ENCODE data around the gene GNAQ. TPM values are rescaled to one million over a fixed set of nuclear protein-coding genes. Genes with fewer than 3 reads are reported as not detected.

Gene GNAQ
- total and polyA plus RNA-seq, 2 experiments from 2014 or later: 21.1 to 43.1 TPM

- Mint-ChIP-seq H3K27ac (no peak overlapping the region), H3K27me3 (ENCODE audit: insufficient read depth, low read depth, poor library complexity) (peaks cover 2% of the 10 kb centered on the region), H3K4me3 (no peak overlapping the region), H3K9me3 (peaks cover 12% of the 10 kb centered on the region; the same call in 2 of the 3 replicates), H3K4me1 (no peaks in the 10 kb centered on the region), H3K36me3 (ENCODE audit: low read depth) (peaks cover 11% of the 10 kb centered on the region; the same call in 2 of the 3 replicates)
- ATAC-seq: no peak
- Histone ChIP-seq H4K20me1 (replicated peaks; ENCODE audit: insufficient read depth) (no peaks in the 10 kb centered on the region), H3K4me3 (no peak overlapping the region), H2AFZ (no peak overlapping the region), H3K4me1 (ENCODE audit: insufficient read depth) (no peaks in the 10 kb centered on the region), H3K79me2 (replicated peaks; ENCODE audit: insufficient read depth) (no peaks in the 10 kb centered on the region), H3K36me3 (ENCODE audit: insufficient read depth) (no peaks in the 10 kb centered on the region), H3K9me2 (ENCODE audit: insufficient read depth) (peaks cover 5% of the 10 kb centered on the region; the same call in 1 of the 2 replicates), H3K27ac (ENCODE audit: low read depth) (no peak overlapping the region), H3K4me2 (no peak overlapping the region), H3F3A (replicated peaks; ENCODE audit: low read depth) (no peaks in the 10 kb centered on the region), H3K27me3 (ENCODE audit: insufficient read depth) (no peaks in the 10 kb centered on the region)
- TF ChIP-seq ZNF462 (CRISPR knock-in tag; IDR thresholded peaks at IDR 0.05) (no peak), CREB1 (CRISPR knock-in tag; IDR thresholded peaks at IDR 0.05; ENCODE audit: low read depth) (no peak), CTCF (conservative IDR thresholded peaks at IDR 0.05; ENCODE audit: low read depth in 2 of 2) (no peak), EZH2 (IDR thresholded peaks at IDR 0.05; ENCODE audit: low read depth, unreplicated experiment) (no peak), REST (IDR thresholded peaks at IDR 0.05; ENCODE audit: unreplicated experiment) (no peak), POLR2AphosphoS5 (IDR thresholded peaks at IDR 0.05; ENCODE audit: low read depth) (no peak), JUNB (IDR thresholded peaks at IDR 0.05; ENCODE audit: unreplicated experiment) (no peak), ZNF114 (CRISPR knock-in tag; IDR thresholded peaks at IDR 0.05) (no peak), ZNF331 (CRISPR knock-in tag; IDR thresholded peaks at IDR 0.05; ENCODE audit: low read depth) (no peak)
- no peak for DNase-seq (ENCODE audit: low spot score)
Measured at GRCh38 chr9:77679088-77679487, 352.5 kb downstream of the GNAQ start.
